ENCODE measurements around the gene CYREN. TPM values are rescaled to one million over a fixed set of nuclear protein-coding genes. Genes with fewer than 3 reads are reported as not detected.

Gene CYREN
- total and polyA plus RNA-seq, 9 of the 15 experiments (the other 6 are each of a cell fraction or from before 2014, with no cell fraction given) = 13.9 to 108 (median 88.8) TPM

GRCh38 chr7:135170274-135170997, at the start of gene CYREN (continued):
- 0 out of 2 replicates have a peak, but pooled peaks have one; percentile 5 for TF ChIP-seq TAL1 (IDR thresholded peaks at IDR 0.05)
- peak; percentile 81 for TF ChIP-seq ZBTB49 (CRISPR knock-in tag; IDR thresholded peaks at IDR 0.05; ENCODE audit: borderline replicate concordance)
- peak; percentile 93 for TF ChIP-seq ZNF395 (CRISPR knock-in tag; IDR thresholded peaks at IDR 0.05)
- peak; percentile 81 for TF ChIP-seq HNRNPLL (IDR thresholded peaks at IDR 0.05; ENCODE audit: low read depth, low read length, poor library complexity, severe bottlenecking)
- TF ChIP-seq ETS2 (tag; IDR thresholded peaks at IDR 0.05; ENCODE audit: borderline replicate concordance, poor library complexity, severe bottlenecking) = no peak
- no peak for TF ChIP-seq XRCC3 (IDR thresholded peaks at IDR 0.05)
- 0 out of 2 replicates have a peak, but pooled peaks have one; percentile 58 for TF ChIP-seq ZBTB26 (CRISPR knock-in tag; IDR thresholded peaks at IDR 0.05)
- peak; percentile 63 to 65 for TF ChIP-seq NONO (IDR thresholded peaks at IDR 0.05; ENCODE audit: low read depth in 2 of 2, low read length in 1 of 2)
- TF ChIP-seq VEZF1 (CRISPR knock-in tag; IDR thresholded peaks at IDR 0.05) = peak; percentile 92
- no peak for TF ChIP-seq MLLT1 (IDR thresholded peaks at IDR 0.05)
- TF ChIP-seq GATAD2A (IDR thresholded peaks at IDR 0.05) = peak; percentile 91; the same call in 1 of the 2 replicates
- 0 out of 2 replicates have a peak, but pooled peaks have one; percentile 19 for TF ChIP-seq NR3C1 (CRISPR knock-in tag; IDR thresholded peaks at IDR 0.05)
- no peak for TF ChIP-seq ZNF695 (CRISPR knock-in tag; IDR thresholded peaks at IDR 0.05)
- no peak for TF ChIP-seq PTRF (tag; IDR thresholded peaks at IDR 0.05)
- no peak for TF ChIP-seq HDAC3 (IDR thresholded peaks at IDR 0.05; ENCODE audit: borderline replicate concordance, partially characterized antibody)
- peak; percentile 86 for TF ChIP-seq POLR2B (IDR thresholded peaks at IDR 0.05; ENCODE audit: low read depth, partially characterized antibody)
- 0 out of 2 replicates have a peak, but pooled peaks have one; percentile 60 for TF ChIP-seq KLF6 (CRISPR knock-in tag; IDR thresholded peaks at IDR 0.05; ENCODE audit: borderline replicate concordance)
- 0 out of 2 replicates have a peak, but pooled peaks have one; percentile 33 for TF ChIP-seq JUNB (CRISPR knock-in tag; conservative IDR thresholded peaks at IDR 0.05)
- 0 out of 2 replicates have a peak, but pooled peaks have one; percentile 52 for TF ChIP-seq ZNF347 (CRISPR knock-in tag; IDR thresholded peaks at IDR 0.05; ENCODE audit: low read depth)
